Astrocyte of the cerebellum (primary cell): ENCODE results near the gene CCDC88B.

ENCODE experiments used
- DNase-seq: peaks from one replicate; pipeline ENCODE4 v3.0.0-alpha.2; 2011; ENCODE audit warnings: low read depth
- H3K4me3 ChIP-seq: 2 replicates; pipeline ENCODE4 v1.5.1; 2011; ENCODE audit warnings: mild to moderate bottlenecking, low read depth, low read length, moderate library complexity
- CTCF ChIP-seq: IDR thresholded peaks from 2 replicates; pipeline ENCODE4 v1.5.1; 2012; ENCODE audit warnings: low read length, low read depth, moderate library complexity, mild to moderate bottlenecking; ENCODE audit errors: missing control alignments
- in situ Hi-C: cut with HindIII; loops from 2 replicates; pipeline ENCODE4 v1.10.0; 2017; ENCODE audit warnings: low sequenced_read_pairs

CCDC88B gene

GRCh38 chr11:64339754-64340408 is at the start of gene CCDC88B:
CCDC88B (plus strand) TSS chr11:64340204; CDS start chr11:64340267, 63 bp downstream.
- no peak within 1 kb of the TSS for H3K4me3 ChIP-seq
- DNase-seq, result no peak
- in situ Hi-C loops, result no loop called here
- no peak for TF ChIP-seq CTCF

- TF ChIP-seq CTCF, result no peak
- no peak overlapping the region for H3K4me3 ChIP-seq
- no peak for DNase-seq
- in situ Hi-C loops, result no loop called here
Observed at GRCh38 chr11:64290352-64291261, 49.4 kb upstream of the CCDC88B start.

GRCh38 chr11:64291262-64291751 is 48.7 kb upstream of the CCDC88B start, which contains the start of gene KCNK4:
KCNK4 (plus strand) TSS chr11:64291302; CDS start chr11:64293019, 1,717 bp downstream.
- DNase-seq, result no peak
- in situ Hi-C loops, result no loop called here
- TF ChIP-seq CTCF, result no peak
- no peak within 1 kb of the TSS for H3K4me3 ChIP-seq

GRCh38 chr11:64291752-64292459 is 48.1 kb upstream of the CCDC88B start:
- in situ Hi-C loops, result no loop called here
- no peak overlapping the region for H3K4me3 ChIP-seq
- no peak for DNase-seq
- no peak for TF ChIP-seq CTCF

GRCh38 chr11:64292460-64293254 is 47.3 kb upstream of the CCDC88B start:
- H3K4me3 ChIP-seq, result no peak overlapping the region
- no peak for TF ChIP-seq CTCF
- no peak for DNase-seq
- in situ Hi-C loops, result no loop called here
